OCI-M1 (cell line): ENCODE results near the gene KCTD2.
A peak's percentile ranks its signal among the peaks of the same experiment; 100 is the strongest.

Experiments
- DNase-seq: peaks from one replicate; lab custom pipeline; 2025; lab: John Stamatoyannopoulos, UW

KCTD2 gene

GRCh38 chr17:75077496-75078283 lies 30.7 kb downstream of the KCTD2 start:
- DNase-seq = peak; percentile 46

- no peak for DNase-seq
Observed at GRCh38 chr17:75078284-75079022, 31.4 kb downstream of the KCTD2 start.

- DNase-seq = no peak
Observed at GRCh38 chr17:75079023-75079373, 32.0 kb downstream of the KCTD2 start.

- DNase-seq = no peak
Observed at GRCh38 chr17:75081611-75082540, 34.9 kb downstream of the KCTD2 start.

- DNase-seq = no peak
Observed at GRCh38 chr17:75082683-75083082, 35.7 kb downstream of the KCTD2 start.

- DNase-seq = peak; percentile 14
Observed at GRCh38 chr17:75084039-75084660, 37.1 kb downstream of the KCTD2 start.

- no peak for DNase-seq
Observed at GRCh38 chr17:75086496-75087181, 39.6 kb downstream of the KCTD2 start.

GRCh38 chr17:75087182-75087557 lies 40.1 kb downstream of the KCTD2 start:
- no peak for DNase-seq

GRCh38 chr17:75087558-75088453 lies 40.8 kb downstream of the KCTD2 start, which contains the start of gene SLC16A5:
SLC16A5 (plus strand) TSS chr17:75087954; CDS start chr17:75093637, 5,683 bp downstream.
- DNase-seq = peak; percentile 44

GRCh38 chr17:75088465-75089417 lies 41.7 kb downstream of the KCTD2 start:
- DNase-seq = no peak

- no peak for DNase-seq
Observed at GRCh38 chr17:75090871-75091854, 44.1 kb downstream of the KCTD2 start.

- no peak for DNase-seq
Observed at GRCh38 chr17:75091855-75092327, 44.9 kb downstream of the KCTD2 start.

- no peak for DNase-seq
Observed at GRCh38 chr17:75093548-75094158, 46.6 kb downstream of the KCTD2 start.

GRCh38 chr17:75094871-75095399 lies 47.9 kb downstream of the KCTD2 start:
- DNase-seq = no peak

- DNase-seq = peak; percentile 97
Observed at GRCh38 chr17:75096082-75096625, 49.1 kb downstream of the KCTD2 start.

GRCh38 chr17:75097865-75098264 lies 50.8 kb downstream of the KCTD2 start:
- DNase-seq = no peak

- DNase-seq = no peak
Observed at GRCh38 chr17:75098861-75099260, 51.8 kb downstream of the KCTD2 start.
